K562 treated with DMSO at 1 percent for 24 hours (cell line): ENCODE data around the gene BZW1. TPM values are rescaled to one million over a fixed set of nuclear protein-coding genes. Genes with fewer than 3 reads are reported as not detected.

Experiments used
- total RNA-seq: library from RNA; unstranded; fragments of 300-600 nt; gene quantifications from 2 replicates; pipeline ENCODE4 v1.2.3, GENCODE V29; 2022; ENCODE audit warnings: low read depth; ENCODE audit not compliant: insufficient read depth

The BZW1 gene
- 52.7 and 60.7 TPM in 2 replicates for total RNA-seq

DNA sequence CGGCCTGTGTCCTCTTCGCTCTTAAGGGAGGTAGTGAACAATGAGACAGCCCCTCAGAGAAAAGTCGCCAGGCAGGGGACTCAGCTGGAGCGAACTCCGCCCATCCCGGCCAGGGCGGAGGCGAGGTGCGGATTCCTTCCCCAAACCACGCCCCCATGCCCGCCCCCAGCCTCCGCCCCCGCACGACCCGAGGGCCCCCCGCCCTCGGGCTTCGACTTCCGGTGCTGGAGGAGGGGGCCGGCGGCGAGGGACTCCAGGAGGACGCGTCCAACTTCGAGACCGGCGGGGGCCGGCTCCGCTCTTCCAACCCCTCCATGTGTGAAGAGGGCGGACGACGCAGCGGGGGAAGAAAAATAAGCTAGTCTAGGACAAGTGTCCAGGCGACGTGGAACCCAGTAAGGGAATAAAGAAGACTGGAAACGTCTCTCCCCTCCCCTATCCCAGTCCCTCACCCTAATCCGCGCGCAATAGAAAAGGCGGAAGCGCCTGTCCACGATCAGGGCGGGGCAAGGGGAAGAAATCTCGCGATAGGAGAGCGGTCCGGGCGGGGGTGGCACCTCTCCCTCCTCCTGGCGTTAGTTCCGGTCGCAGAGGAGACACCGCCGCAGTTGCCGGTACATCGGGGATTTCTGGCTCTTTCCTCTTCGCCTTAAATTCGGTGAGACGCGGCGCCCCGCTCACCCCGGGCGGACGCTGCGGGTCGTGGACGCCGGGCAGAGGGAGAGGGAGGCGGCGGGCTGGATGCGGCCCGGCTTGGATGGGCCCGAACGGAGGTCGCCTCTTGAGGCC, at the start of gene BZW1:
BZW1 (plus strand) TSS at position 578 of the 789 bp plus-strand sequence. CDS start 1,308 bp downstream, outside the sequence.

DNA sequence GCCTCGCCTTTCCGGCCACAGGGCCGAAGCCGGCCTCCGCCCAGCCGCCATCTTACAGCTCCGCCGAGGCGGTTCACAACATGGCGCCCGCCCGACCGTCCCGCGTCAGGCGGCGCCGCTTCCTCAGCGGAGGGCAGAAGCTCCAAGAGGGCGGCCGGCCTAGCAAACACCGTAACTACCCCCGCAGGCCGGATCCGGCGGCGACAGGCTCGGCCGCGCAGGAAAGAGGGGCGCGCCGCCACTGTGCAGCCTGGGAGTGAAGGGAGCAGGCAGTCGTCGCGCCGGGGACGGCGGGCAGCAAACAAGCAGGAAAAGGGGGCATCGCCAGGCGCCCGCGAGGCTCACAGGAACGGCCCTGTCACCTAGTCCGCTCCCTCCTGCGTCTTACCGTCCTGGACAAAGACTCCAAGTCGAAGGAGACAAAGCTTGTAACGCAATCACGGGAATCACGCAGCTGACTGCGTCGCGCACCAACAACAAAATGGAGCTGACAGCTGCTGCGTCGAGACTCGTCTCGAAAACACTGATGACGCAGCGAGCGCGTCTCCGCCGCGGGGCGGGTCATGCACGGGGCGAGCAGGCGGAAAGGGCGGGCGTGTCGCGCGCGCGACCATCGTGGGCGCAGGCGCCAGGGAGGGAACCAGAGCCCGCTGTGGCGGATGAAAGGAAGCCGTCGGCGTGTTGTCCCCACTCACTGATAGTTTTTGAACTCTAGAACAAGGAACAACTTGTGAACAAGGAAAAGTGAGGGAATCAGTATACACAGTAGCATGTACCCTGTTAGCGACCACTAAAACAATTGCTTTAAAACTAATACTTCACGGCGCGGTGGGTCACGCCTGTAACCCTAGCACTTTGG, 52.7 kb downstream of the BZW1 start, which contains the start of gene CLK1:
CLK1 (minus strand) TSS at position 483 of the 859 bp plus-strand sequence. CDS start 2,796 bp downstream, outside the sequence.

Other genes starting within 250 kb of the BZW1 start
- gene AOX1, start 225.9 kb upstream of the BZW1 start, total RNA-seq = not detected in 2 replicates
- 18.3 and 20.1 TPM in 2 replicates for gene CLK1, start 52.7 kb downstream of the BZW1 start, total RNA-seq
- gene PPIL3, start 77.2 kb downstream of the BZW1 start, total RNA-seq = 11.6 and 14.4 TPM in 2 replicates
- gene NIF3L1, start 77.5 kb downstream of the BZW1 start, total RNA-seq = 23.7 and 25.8 TPM in 2 replicates
- 5.1 and 7.7 TPM in 2 replicates for gene ORC2, start 151.8 kb downstream of the BZW1 start, total RNA-seq